HEK293T (cell line): ENCODE results near the gene HOXA6.

Experiments
- ARNT ChIP-seq: fragments of 450-650 bp; IDR thresholded peaks from 2 replicates; pipeline ENCODE4 v1.6.1; 2017; ENCODE audit warnings: mild to moderate bottlenecking
- ELF4 ChIP-seq: fragments of 450-650 bp; IDR thresholded peaks from 2 replicates; pipeline ENCODE4 v1.6.1; 2017; ENCODE audit warnings: antibody characterized with exemption
- FOXA1 ChIP-seq: fragments of 450-650 bp; IDR thresholded peaks from 2 replicates; pipeline ENCODE4 v1.6.1; 2016; ENCODE audit warnings: mild to moderate bottlenecking
- FOXK2 ChIP-seq: fragments of 450-650 bp; IDR thresholded peaks from 2 replicates; pipeline ENCODE4 v1.6.1; 2016; ENCODE audit warnings: mild to moderate bottlenecking
- HDGF ChIP-seq: fragments of 450-650 bp; IDR thresholded peaks from 2 replicates; pipeline ENCODE4 v1.6.1; 2017; ENCODE audit warnings: antibody characterized with exemption, borderline replicate concordance
- SP1 ChIP-seq: fragments of 450-650 bp; IDR thresholded peaks from 2 replicates; pipeline ENCODE4 v1.6.1; 2017
- TARDBP ChIP-seq: fragments of 450-650 bp; IDR thresholded peaks from 2 replicates; pipeline ENCODE4 v1.6.1; 2016
- ZNF384 ChIP-seq: fragments of 450-650 bp; IDR thresholded peaks from 2 replicates; pipeline ENCODE4 v1.6.1; 2016
- TF ChIP-seq, protein P1 (sequence below): fragments of 450-650 bp; IDR thresholded peaks from 2 replicates; pipeline ENCODE4 v1.6.1; 2016

DNA sequence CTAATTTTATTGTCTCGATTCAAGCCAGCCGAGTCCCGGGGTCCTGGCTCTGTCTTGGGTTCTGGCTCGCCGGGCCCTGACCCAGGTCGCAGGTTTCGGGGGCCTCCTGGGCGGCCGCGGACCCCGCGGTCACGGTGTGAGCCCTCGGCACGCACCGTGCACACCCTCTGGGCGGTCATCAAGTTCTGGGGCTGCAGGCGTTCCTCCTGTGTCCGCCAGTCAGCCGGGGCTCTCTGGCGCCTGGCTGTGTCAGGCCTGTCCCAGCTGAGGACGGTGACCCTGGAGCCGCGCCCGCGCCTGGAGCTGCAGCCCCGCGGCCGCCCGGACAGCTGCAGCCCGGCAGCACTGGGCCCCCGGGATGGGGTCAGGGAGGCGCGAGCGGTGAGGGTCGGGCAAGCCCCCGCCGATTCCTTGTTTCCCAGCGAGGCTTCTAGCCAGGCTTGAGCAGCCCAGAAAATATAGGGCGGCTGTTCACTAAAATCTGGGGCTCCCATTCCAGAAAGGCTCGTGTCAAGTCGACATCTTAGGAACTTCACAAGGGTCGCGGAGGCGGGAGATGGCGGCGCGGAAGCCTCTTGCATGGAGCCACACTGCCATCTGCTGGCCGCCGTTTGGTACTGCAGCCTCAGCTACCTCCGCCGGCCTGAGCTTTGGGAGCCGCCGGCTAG lies 13.1 kb upstream of the HOXA6 start:
- TF ChIP-seq ARNT: no peak; the same call in 1 of the 2 replicates
- no peak for TF ChIP-seq HDGF
- TF ChIP-seq FOXA1: no peak
- TF ChIP-seq, protein P1, sequence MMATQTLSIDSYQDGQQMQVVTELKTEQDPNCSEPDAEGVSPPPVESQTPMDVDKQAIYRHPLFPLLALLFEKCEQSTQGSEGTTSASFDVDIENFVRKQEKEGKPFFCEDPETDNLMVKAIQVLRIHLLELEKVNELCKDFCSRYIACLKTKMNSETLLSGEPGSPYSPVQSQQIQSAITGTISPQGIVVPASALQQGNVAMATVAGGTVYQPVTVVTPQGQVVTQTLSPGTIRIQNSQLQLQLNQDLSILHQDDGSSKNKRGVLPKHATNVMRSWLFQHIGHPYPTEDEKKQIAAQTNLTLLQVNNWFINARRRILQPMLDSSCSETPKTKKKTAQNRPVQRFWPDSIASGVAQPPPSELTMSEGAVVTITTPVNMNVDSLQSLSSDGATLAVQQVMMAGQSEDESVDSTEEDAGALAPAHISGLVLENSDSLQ: no peak
- TF ChIP-seq ZNF384: no peak
- no peak for TF ChIP-seq TARDBP
- no peak for TF ChIP-seq ELF4
- no peak for TF ChIP-seq FOXK2
- no peak for TF ChIP-seq SP1
